ENCODE results near the gene UXS1.

The UXS1 gene

GRCh38 chr2:106130251-106130998, 63.7 kb downstream of the UXS1 start:
- TF ChIP-seq CTCF (IDR thresholded peaks at IDR 0.05): no peak
- no peaks in the 10 kb centered on the region for H3K4me1 ChIP-seq
- H3K27ac ChIP-seq: no peak overlapping the region
- H3K9me3 ChIP-seq: no peaks in the 10 kb centered on the region
- intact Hi-C loops (cut with DNase I; ENCODE audit: low total_unique reads): no loop called here
- peaks cover 0 to 14% (median 2%) of the 10 kb centered on the region in 3 donors for H3K36me3 ChIP-seq
- no peak overlapping the region for H3K4me3 ChIP-seq
- no peak for DNase-seq
- H3K27me3 ChIP-seq: no peaks in the 10 kb centered on the region

- no peak for TF ChIP-seq CTCF (IDR thresholded peaks at IDR 0.05)
- H3K27me3 ChIP-seq: no peaks in the 10 kb centered on the region
- no peak overlapping the region for H3K27ac ChIP-seq
- H3K4me1 ChIP-seq: no peaks in the 10 kb centered on the region
- no peak for DNase-seq
- intact Hi-C loops (cut with DNase I; ENCODE audit: low total_unique reads): no loop called here
- no peaks in the 10 kb centered on the region for H3K9me3 ChIP-seq
- no peak overlapping the region for H3K4me3 ChIP-seq
- H3K36me3 ChIP-seq: peaks cover 0 to 23% (median 8%) of the 10 kb centered on the region in 3 donors
These were observed 64.5 kb downstream of the UXS1 start for GRCh38 chr2:106129592-106129991.

- Histone ChIP-seq H3K27me3 (no peaks in the 10 kb centered on the region), H3K36me3 (peaks cover 0 to 25% (median 8%) of the 10 kb centered on the region in 3 donors), H3K27ac (no peak overlapping the region), H3K4me1 (no peaks in the 10 kb centered on the region), H3K4me3 (no peak overlapping the region), H3K9me3 (no peaks in the 10 kb centered on the region)
- intact Hi-C loops (cut with DNase I; ENCODE audit: low total_unique reads): no loop called here
- DNase-seq: no peak
- no peak for TF ChIP-seq CTCF (IDR thresholded peaks at IDR 0.05)
These were observed 65.0 kb downstream of the UXS1 start for GRCh38 chr2:106129150-106129549.

GRCh38 chr2:106127776-106128268, 66.3 kb downstream of the UXS1 start:
- no peaks in the 10 kb centered on the region for H3K9me3 ChIP-seq
- H3K36me3 ChIP-seq: peaks cover under 1 to 28% (median 10%) of the 10 kb centered on the region in 3 donors
- no peak for DNase-seq
- no peaks in the 10 kb centered on the region for H3K4me1 ChIP-seq
- intact Hi-C loops (cut with DNase I; ENCODE audit: low total_unique reads): no loop called here
- H3K27ac ChIP-seq: no peak overlapping the region
- no peaks in the 10 kb centered on the region for H3K27me3 ChIP-seq
- no peak for TF ChIP-seq CTCF (IDR thresholded peaks at IDR 0.05)
- no peak overlapping the region for H3K4me3 ChIP-seq

- no peak for TF ChIP-seq CTCF (IDR thresholded peaks at IDR 0.05)
- Histone ChIP-seq H3K36me3 (peaks cover 5 to 33% (median 15%) of the 10 kb centered on the region in 3 donors), H3K4me1 (no peaks in the 10 kb centered on the region), H3K9me3 (no peaks in the 10 kb centered on the region), H3K27ac (no peak overlapping the region), H3K27me3 (no peaks in the 10 kb centered on the region), H3K4me3 (no peak overlapping the region)
- intact Hi-C loops (cut with DNase I; ENCODE audit: low total_unique reads): no loop called here
- DNase-seq: no peak
These were observed 66.8 kb downstream of the UXS1 start for GRCh38 chr2:106127282-106127771.
